Measurements from ENCODE around the gene SNAPC5. TPM values are rescaled to one million over a fixed set of nuclear protein-coding genes. Genes with fewer than 3 reads are reported as not detected.

The SNAPC5 gene
- total RNA-seq, 2 experiments from 2014 or later = 16.7 to 17.2 TPM

GRCh38 chr15:66488525-66488924 lies 9.0 kb downstream of the SNAPC5 start:
- H3K36me3 Mint-ChIP-seq (ENCODE audit: low read depth) = peaks cover 68% of the 10 kb centered on the region

GRCh38 chr15:66486887-66487286 lies 10.7 kb downstream of the SNAPC5 start:
- POLR2A ChIA-PET = interaction anchor here (2.9 kb wide), 1 partner anchor 11 kb away, joined by 8 read pairs; the partner anchor contains the start of gene SNAPC5
- H3K36me3 Mint-ChIP-seq (ENCODE audit: low read depth) = peaks cover 69% of the 10 kb centered on the region
- CTCF ChIA-PET = interaction anchor here (0.8 kb wide), 1 partner anchor 10 kb away, joined by 4 read pairs; no protein-coding TSS in a partner anchor
- H3K4me3 Mint-ChIP-seq = no peak overlapping the region
- no peak overlapping the region for H3K27ac Mint-ChIP-seq
- H3K4me1 Mint-ChIP-seq = peaks cover 2% of the 10 kb centered on the region
- DNase-seq = no peak
- no peaks in the 10 kb centered on the region for H3K27me3 Mint-ChIP-seq
- H3K9me3 Mint-ChIP-seq = no peaks in the 10 kb centered on the region

More at GRCh38 chr15:66488525-66488924, 9.0 kb downstream of the SNAPC5 start:
- Mint-ChIP-seq H3K4me1 (peaks cover 5% of the 10 kb centered on the region), H3K9me3 (no peaks in the 10 kb centered on the region), H3K27me3 (no peaks in the 10 kb centered on the region), H3K27ac (no peak overlapping the region), H3K4me3 (no peak overlapping the region)
- CTCF ChIA-PET = no interaction called here
- POLR2A ChIA-PET = interaction anchor here (1.5 to 2.9 kb wide), 2 partner anchors 9 to 63 kb away, joined by 3 to 8 read pairs; partner anchors contain the start of gene SNAPC5
- no peak for DNase-seq

- Mint-ChIP-seq H3K36me3 (ENCODE audit: low read depth) (peaks cover 64% of the 10 kb centered on the region), H3K27ac (no peak overlapping the region), H3K27me3 (no peaks in the 10 kb centered on the region), H3K4me3 (no peak overlapping the region), H3K9me3 (no peaks in the 10 kb centered on the region), H3K4me1 (no peaks in the 10 kb centered on the region)
- CTCF ChIA-PET = interaction anchor here (0.8 kb wide), 1 partner anchor 98 kb away, joined by 3 read pairs; the partner anchor contains the start of gene MAP2K1
- no peak for DNase-seq
- POLR2A ChIA-PET = interaction anchor here (1.0 to 1.8 kb wide), 2 partner anchors 9 to 97 kb away, joined by 3 to 4 read pairs; no protein-coding TSS in a partner anchor
Measured at GRCh38 chr15:66484539-66485112, 12.9 kb downstream of the SNAPC5 start.

- H3K4me3 Mint-ChIP-seq = no peak overlapping the region
- H3K36me3 Mint-ChIP-seq (ENCODE audit: low read depth) = peaks cover 55% of the 10 kb centered on the region
- H3K9me3 Mint-ChIP-seq = no peaks in the 10 kb centered on the region
- H3K4me1 Mint-ChIP-seq = no peaks in the 10 kb centered on the region
- ChIA-PET POLR2A (no interaction called here), CTCF (no interaction called here)
- no peak overlapping the region for H3K27ac Mint-ChIP-seq
- no peaks in the 10 kb centered on the region for H3K27me3 Mint-ChIP-seq
- DNase-seq = no peak
Measured at GRCh38 chr15:66483131-66483566, 14.4 kb downstream of the SNAPC5 start.

GRCh38 chr15:66482539-66482938 lies 15.0 kb downstream of the SNAPC5 start:
- Mint-ChIP-seq H3K4me1 (no peaks in the 10 kb centered on the region), H3K36me3 (ENCODE audit: low read depth) (peaks cover 49% of the 10 kb centered on the region), H3K4me3 (no peak overlapping the region), H3K27me3 (no peaks in the 10 kb centered on the region), H3K27ac (no peak overlapping the region), H3K9me3 (no peaks in the 10 kb centered on the region)
- no peak for DNase-seq
- ChIA-PET CTCF (no interaction called here), POLR2A (no interaction called here)

- no peak for DNase-seq
- Mint-ChIP-seq H3K36me3 (ENCODE audit: low read depth) (peaks cover 43% of the 10 kb centered on the region), H3K27me3 (no peaks in the 10 kb centered on the region), H3K4me1 (peaks cover under 1% of the 10 kb centered on the region), H3K4me3 (no peak overlapping the region), H3K27ac (no peak overlapping the region), H3K9me3 (no peaks in the 10 kb centered on the region)
- ChIA-PET CTCF (no interaction called here), POLR2A (interaction anchor here (0.6 kb wide), 1 partner anchor 10 kb away, joined by 3 read pairs; no protein-coding TSS in a partner anchor)
Measured at GRCh38 chr15:66481107-66481856, 16.3 kb downstream of the SNAPC5 start.

GRCh38 chr15:66480267-66480666 lies 17.3 kb downstream of the SNAPC5 start:
- POLR2A ChIA-PET = no interaction called here
- Mint-ChIP-seq H3K4me1 (peaks cover 2% of the 10 kb centered on the region), H3K4me3 (no peak overlapping the region), H3K27me3 (no peaks in the 10 kb centered on the region), H3K36me3 (ENCODE audit: low read depth) (peaks cover 43% of the 10 kb centered on the region), H3K27ac (no peak overlapping the region), H3K9me3 (no peaks in the 10 kb centered on the region)
- CTCF ChIA-PET = no interaction called here
- DNase-seq = no peak

- Mint-ChIP-seq H3K27me3 (no peaks in the 10 kb centered on the region), H3K36me3 (ENCODE audit: low read depth) (peaks cover 27% of the 10 kb centered on the region), H3K4me1 (peaks cover 13% of the 10 kb centered on the region), H3K4me3 (no peak overlapping the region), H3K9me3 (no peaks in the 10 kb centered on the region), H3K27ac (no peak overlapping the region)
- ChIA-PET POLR2A (no interaction called here), CTCF (no interaction called here)
- no peak for DNase-seq
Measured at GRCh38 chr15:66477011-66477410, 20.6 kb downstream of the SNAPC5 start.

- CTCF ChIA-PET = no interaction called here
- Mint-ChIP-seq H3K9me3 (no peaks in the 10 kb centered on the region), H3K27ac (peak overlapping the region; percentile 33), H3K4me3 (no peak overlapping the region), H3K36me3 (ENCODE audit: low read depth) (peaks cover 23% of the 10 kb centered on the region), H3K27me3 (no peaks in the 10 kb centered on the region), H3K4me1 (peaks cover 17% of the 10 kb centered on the region)
- no peak for DNase-seq
- POLR2A ChIA-PET = no interaction called here
Measured at GRCh38 chr15:66476535-66476934, 21.0 kb downstream of the SNAPC5 start.

GRCh38 chr15:66474963-66475362 lies 22.6 kb downstream of the SNAPC5 start:
- Mint-ChIP-seq H3K9me3 (no peaks in the 10 kb centered on the region), H3K4me1 (peaks cover 31% of the 10 kb centered on the region), H3K27me3 (no peaks in the 10 kb centered on the region), H3K36me3 (ENCODE audit: low read depth) (peaks cover 17% of the 10 kb centered on the region), H3K4me3 (no peak overlapping the region), H3K27ac (no peak overlapping the region)
- no peak for DNase-seq
- CTCF ChIA-PET = interaction anchor here (1.0 to 1.4 kb wide), 2 partner anchors 42 to 89 kb away, joined by 3 to 4 read pairs; no protein-coding TSS in a partner anchor
- POLR2A ChIA-PET = interaction anchor here (0.9 to 1.9 kb wide), 2 partner anchors 10 to 23 kb away, joined by 3 to 7 read pairs; partner anchors contain the start of gene SNAPC5

GRCh38 chr15:66474135-66474534 lies 23.4 kb downstream of the SNAPC5 start:
- Mint-ChIP-seq H3K9me3 (no peaks in the 10 kb centered on the region), H3K27me3 (no peaks in the 10 kb centered on the region), H3K4me3 (no peak overlapping the region), H3K27ac (no peak overlapping the region), H3K4me1 (peaks cover 31% of the 10 kb centered on the region), H3K36me3 (ENCODE audit: low read depth) (peaks cover 12% of the 10 kb centered on the region)
- ChIA-PET POLR2A (interaction anchor here (1.9 kb wide), 1 partner anchor 24 kb away, joined by 7 read pairs; the partner anchor contains the start of gene SNAPC5), CTCF (interaction anchor here (0.6 to 1.4 kb wide), 3 partner anchors 42 to 933 kb away, joined by 3 to 4 read pairs (median 4); no protein-coding TSS in a partner anchor)
- no peak for DNase-seq

- Mint-ChIP-seq H3K4me1 (peaks cover 31% of the 10 kb centered on the region), H3K36me3 (ENCODE audit: low read depth) (peaks cover 12% of the 10 kb centered on the region)
Measured at GRCh38 chr15:66472176-66472999, 25.2 kb downstream of the SNAPC5 start.

More at GRCh38 chr15:66472176-66472999, 25.2 kb downstream of the SNAPC5 start:
- CTCF ChIA-PET = interaction anchor here (0.6 to 3.2 kb wide), 5 partner anchors 13 to 85 kb away, joined by 3 to 23 read pairs (median 3); partner anchors contain the start of genes MAP2K1 and SNAPC5
- POLR2A ChIA-PET = interaction anchor here (0.8 to 3.6 kb wide), 6 partner anchors 13 to 101 kb away, joined by 3 to 27 read pairs (median 4); partner anchors contain the start of genes RPL4, SNAPC5 and ZWILCH
- Mint-ChIP-seq H3K9me3 (no peaks in the 10 kb centered on the region), H3K27ac (peak overlapping the region; percentile 70), H3K4me3 (peak overlapping the region; percentile 2), H3K27me3 (no peaks in the 10 kb centered on the region)
- peak; percentile 39 for DNase-seq

Measured in activated CD4-positive, alpha-beta memory T cell treated with anti-CD3 and anti-CD28 coated beads, Interleukin-2, amount 10 ng/mL, durations not matched to agents 7 days and 5 days (primary cell).